Measurements from ENCODE around the gene RASSF4. TPM values are rescaled to one million over a fixed set of nuclear protein-coding genes. Genes with fewer than 3 reads are reported as not detected.

Gene RASSF4
- polyA plus RNA-seq, 3 donors = 20.7 to 34.6 (median 24.1) TPM

- no peak for DNase-seq (ENCODE audit: low read depth in 3 of 3, low spot score in 2 of 3)
Measured at GRCh38 chr10:44947371-44948152, 12.0 kb upstream of the RASSF4 start.

- no peak for DNase-seq (ENCODE audit: low read depth in 3 of 3, low spot score in 2 of 3)
Measured at GRCh38 chr10:44948642-44949041, 11.0 kb upstream of the RASSF4 start.

- no peak for DNase-seq (ENCODE audit: low read depth in 3 of 3, low spot score in 2 of 3)
Measured at GRCh38 chr10:44949127-44949802, 10.3 kb upstream of the RASSF4 start.

- no peak for DNase-seq (ENCODE audit: low read depth in 3 of 3, low spot score in 2 of 3)
Measured at GRCh38 chr10:44949915-44950314, 9.7 kb upstream of the RASSF4 start.

- DNase-seq (ENCODE audit: low read depth in 3 of 3, low spot score in 2 of 3) = no peak
Measured at GRCh38 chr10:44950326-44951225, 9.0 kb upstream of the RASSF4 start.

GRCh38 chr10:44951576-44952226 is 7.9 kb upstream of the RASSF4 start:
- DNase-seq (ENCODE audit: low read depth in 3 of 3, low spot score in 2 of 3) = no peak

- DNase-seq (ENCODE audit: low read depth in 3 of 3, low spot score in 2 of 3) = no peak
Measured at GRCh38 chr10:44952779-44953231, 6.8 kb upstream of the RASSF4 start.

- no peak for DNase-seq (ENCODE audit: low read depth in 3 of 3, low spot score in 2 of 3)
Measured at GRCh38 chr10:44954042-44954441, 5.6 kb upstream of the RASSF4 start.

GRCh38 chr10:44954962-44955361 is 4.6 kb upstream of the RASSF4 start:
- DNase-seq (ENCODE audit: low read depth in 3 of 3, low spot score in 2 of 3) = no peak

- no peak for DNase-seq (ENCODE audit: low read depth in 3 of 3, low spot score in 2 of 3)
Measured at GRCh38 chr10:44955413-44956070, 4.1 kb upstream of the RASSF4 start.

GRCh38 chr10:44956226-44956625 is 3.4 kb upstream of the RASSF4 start:
- no peak for DNase-seq (ENCODE audit: low read depth in 3 of 3, low spot score in 2 of 3)

GRCh38 chr10:44956717-44957706 is 2.6 kb upstream of the RASSF4 start:
- DNase-seq (ENCODE audit: low read depth in 3 of 3, low spot score in 2 of 3) = no peak

GRCh38 chr10:44958196-44958897 is 1.3 kb upstream of the RASSF4 start:
- no peak for DNase-seq (ENCODE audit: low read depth in 3 of 3, low spot score in 2 of 3)

GRCh38 chr10:44958898-44959246 is 730 bp upstream of the RASSF4 start:
- DNase-seq (ENCODE audit: low read depth in 3 of 3, low spot score in 2 of 3) = no peak

- DNase-seq (ENCODE audit: low read depth in 3 of 3, low spot score in 2 of 3) = no peak
Measured at GRCh38 chr10:44960088-44960460, 472 bp downstream of the RASSF4 start.

GRCh38 chr10:44960482-44961229 is 1.1 kb downstream of the RASSF4 start:
- DNase-seq (ENCODE audit: low read depth in 3 of 3, low spot score in 2 of 3) = no peak

- DNase-seq (ENCODE audit: low read depth in 3 of 3, low spot score in 2 of 3) = no peak
Measured at GRCh38 chr10:44961230-44961571, 1.6 kb downstream of the RASSF4 start.
